GM23338 (cell line): ENCODE measurements around the gene PIGA. TPM values are rescaled to one million over a fixed set of nuclear protein-coding genes. Genes with fewer than 3 reads are reported as not detected.

Experiments used
- ATAC-seq: fragments of 200-7000 bp; cut with Tn5 transposase; 3 replicates; pipeline ENCODE4 v1.9.1; 2020
- DNase-seq: peaks from one replicate; pipeline ENCODE4 v3.0.0-alpha.2; 2015; ENCODE audit warnings: low spot score
- H2AFZ ChIP-seq: fragments of 200-600 bp; sonication (generic); 2 replicates; pipeline ENCODE4 v1.8.0; 2016; ENCODE audit warnings: antibody characterized with exemption, mild to moderate bottlenecking, moderate library complexity
- H3F3A ChIP-seq: fragments of 200-600 bp; sonication (generic); replicated peaks from 2 replicates; pipeline ENCODE4 v1.8.0; 2017; ENCODE audit warnings: antibody characterized with exemption, mixed run types, low read depth
- H3K27ac ChIP-seq: fragments of 200-600 bp; sonication (generic); 2 replicates; pipeline ENCODE4 v1.6.1; 2016; ENCODE audit warnings: low read depth
- H3K27me3 ChIP-seq: fragments of 200-600 bp; sonication (generic); 2 replicates; pipeline ENCODE4 v1.8.0; 2016; ENCODE audit warnings: mild to moderate bottlenecking, mixed run types, moderate library complexity; ENCODE audit not compliant: insufficient read depth
- H3K36me3 ChIP-seq: fragments of 200-600 bp; sonication (generic); 2 replicates; pipeline ENCODE4 v1.8.0; 2016; ENCODE audit warnings: mild to moderate bottlenecking; ENCODE audit not compliant: insufficient read depth
- H3K4me1 ChIP-seq: fragments of 200-600 bp; sonication (generic); 2 replicates; pipeline ENCODE4 v1.8.0; 2016; ENCODE audit warnings: mild to moderate bottlenecking, moderate library complexity; ENCODE audit not compliant: insufficient read depth
- H3K4me2 ChIP-seq: fragments of 200-600 bp; sonication (generic); 2 replicates; pipeline ENCODE4 v1.7.1; 2017; ENCODE audit warnings: mixed run types
- H3K4me3 ChIP-seq: fragments of 200-600 bp; sonication (generic); 2 replicates; pipeline ENCODE4 v1.6.1; 2016; ENCODE audit warnings: mixed run types
- H3K79me2 ChIP-seq: fragments of 200-600 bp; sonication (generic); replicated peaks from 2 replicates; pipeline ENCODE4 v1.8.0; 2017; ENCODE audit warnings: mild to moderate bottlenecking; ENCODE audit not compliant: insufficient read depth
- H3K9me2 ChIP-seq: fragments of 200-600 bp; sonication (generic); 2 replicates; pipeline ENCODE4 v1.8.0; 2017; ENCODE audit not compliant: insufficient read depth
- H4K20me1 ChIP-seq: fragments of 200-600 bp; sonication (generic); replicated peaks from 2 replicates; pipeline ENCODE4 v1.8.0; 2017; ENCODE audit warnings: mild to moderate bottlenecking; ENCODE audit not compliant: insufficient read depth
- H3K27ac Mint-ChIP-seq: 2 replicates; pipeline ENCODE4 v1.8.0; 2020; ENCODE audit warnings: inconsistent platforms, mild to moderate bottlenecking, moderate library complexity, mixed read lengths
- H3K27me3 Mint-ChIP-seq: 3 replicates; pipeline ENCODE4 v1.8.0; 2022; ENCODE audit warnings: low read depth, mild to moderate bottlenecking, moderate library complexity, mixed read lengths, inconsistent platforms; ENCODE audit not compliant: insufficient read depth, poor library complexity
- H3K36me3 Mint-ChIP-seq: 3 replicates; pipeline ENCODE4 v1.8.0; 2021; ENCODE audit warnings: low read depth, mild to moderate bottlenecking, inconsistent platforms, moderate library complexity, mixed read lengths
- H3K4me1 Mint-ChIP-seq: 3 replicates; pipeline ENCODE4 v1.8.0; 2020; ENCODE audit warnings: mild to moderate bottlenecking, inconsistent platforms, mixed read lengths
- H3K4me3 Mint-ChIP-seq: 3 replicates; pipeline ENCODE4 v1.8.0; 2021; ENCODE audit warnings: moderate library complexity, mild to moderate bottlenecking, inconsistent platforms, mixed read lengths
- H3K9me3 Mint-ChIP-seq: 3 replicates; pipeline ENCODE4 v1.8.0; 2020; ENCODE audit warnings: moderate library complexity, mild to moderate bottlenecking, inconsistent platforms, mixed read lengths
- CREB1 ChIP-seq: fragments of 250-450 bp; sonication (Bioruptor Pico); IDR thresholded peaks from 2 replicates; pipeline ENCODE4 v1.5.0; 2020; ENCODE audit warnings: low read depth, mild to moderate bottlenecking, moderate library complexity
- CTCF ChIP-seq, 2 experiments: fragments of 200-600 bp in 1 of 2; sonication (generic) in 1 of 2; conservative IDR thresholded peaks; 2 replicates each; pipeline versions ENCODE4 v1.5.1 to v1.6.1; 2016 to 2017; ENCODE audit warnings: antibody characterized with exemption in 2 of 2, low read depth in 2 of 2, mild to moderate bottlenecking in 2 of 2, moderate library complexity in 1 of 2
- ETS1 ChIP-seq: IDR thresholded peaks from 2 replicates; pipeline ENCODE4 v1.6.1; 2016; ENCODE audit warnings: antibody characterized with exemption
- EZH2 ChIP-seq: fragments of 200-600 bp; sonication (generic); IDR thresholded peaks from one replicate; pipeline ENCODE4 v1.8.0; 2017; ENCODE audit warnings: antibody characterized with exemption, mild to moderate bottlenecking, low read depth; ENCODE audit not compliant: unreplicated experiment
- EZH2phosphoT487 ChIP-seq: fragments of 200-600 bp; sonication (generic); IDR thresholded peaks from one replicate; pipeline ENCODE4 v1.8.1; 2018; ENCODE audit warnings: antibody characterized with exemption; ENCODE audit not compliant: unreplicated experiment
- JUNB ChIP-seq: IDR thresholded peaks from one replicate; pipeline ENCODE4 v1.6.1; 2016; ENCODE audit warnings: antibody characterized with exemption; ENCODE audit not compliant: unreplicated experiment
- POLR2AphosphoS5 ChIP-seq: IDR thresholded peaks from 2 replicates; pipeline ENCODE4 v1.6.1; 2016; ENCODE audit warnings: antibody characterized with exemption, low read depth
- REST ChIP-seq: IDR thresholded peaks from one replicate; pipeline ENCODE4 v1.6.1; 2018; ENCODE audit warnings: antibody characterized with exemption; ENCODE audit not compliant: unreplicated experiment
- STAT1 ChIP-seq: IDR thresholded peaks from one replicate; pipeline ENCODE4 v1.6.1; 2016; ENCODE audit warnings: antibody characterized with exemption; ENCODE audit not compliant: unreplicated experiment
- ZNF114 ChIP-seq: fragments of 250-450 bp; sonication (Bioruptor Pico); IDR thresholded peaks from 2 replicates; pipeline ENCODE4 v1.5.0; 2020; ENCODE audit warnings: mild to moderate bottlenecking, moderate library complexity
- ZNF331 ChIP-seq: fragments of 250-450 bp; sonication (Bioruptor Pico); IDR thresholded peaks from 2 replicates; pipeline ENCODE4 v1.5.0; 2020; ENCODE audit warnings: low read depth, mild to moderate bottlenecking, moderate library complexity
- ZNF462 ChIP-seq: fragments of 250-450 bp; sonication (Bioruptor Pico); IDR thresholded peaks from 2 replicates; pipeline ENCODE4 v1.5.0; 2020; ENCODE audit warnings: mild to moderate bottlenecking, moderate library complexity
- polyA plus RNA-seq: library from polyadenylated mRNA; unstranded; fragments of >200 nt; fragmentation: Nextera tagmentation; extraction: Ambion mirVana; gene quantifications from 2 replicates; pipeline ENCODE4 v1.2.1, GENCODE V29; 2016
- total RNA-seq: library from RNA; depleted of rRNA; stranded (reverse); fragments of >200 nt; shearing (Covaris generic); gene quantifications from 2 replicates; pipeline ENCODE4 v1.2.3, GENCODE V29; 2014

The PIGA gene
- total and polyA plus RNA-seq, 2 experiments from 2014 or later: 3.5 to 12.1 TPM

- H3K4me1 ChIP-seq: no peaks in the 10 kb centered on the region
- no peaks in the 10 kb centered on the region for H4K20me1 ChIP-seq
- H3K79me2 ChIP-seq: no peaks in the 10 kb centered on the region
- H3K27me3 ChIP-seq: no peaks in the 10 kb centered on the region
- ATAC-seq (no peak), DNase-seq (no peak)
- Mint-ChIP-seq H3K9me3 (no peaks in the 10 kb centered on the region), H3K36me3 (no peaks in the 10 kb centered on the region), H3K27ac (no peak overlapping the region), H3K4me1 (no peaks in the 10 kb centered on the region), H3K4me3 (no peak overlapping the region), H3K27me3 (peaks cover 1% of the 10 kb centered on the region)
- no peaks in the 10 kb centered on the region for H3K36me3 ChIP-seq
- H3K9me2 ChIP-seq: no peaks in the 10 kb centered on the region
- no peak overlapping the region for H3K27ac ChIP-seq
- no peak overlapping the region for H3K4me2 ChIP-seq
- no peak overlapping the region for H2AFZ ChIP-seq
- H3F3A ChIP-seq: no peaks in the 10 kb centered on the region
- H3K4me3 ChIP-seq: no peak overlapping the region
- TF ChIP-seq EZH2phosphoT487 (no peak), ZNF331 (CRISPR knock-in tag) (no peak), CREB1 (CRISPR knock-in tag) (no peak), EZH2 (no peak), ETS1 (no peak), CTCF (conservative IDR thresholded peaks at IDR 0.05; ENCODE audit: low read depth in 2 of 2) (no peak), ZNF462 (CRISPR knock-in tag) (no peak), ZNF114 (CRISPR knock-in tag) (no peak), JUNB (no peak), STAT1 (no peak), REST (no peak), POLR2AphosphoS5 (no peak)
These were observed 25.2 kb downstream of the PIGA start for GRCh38 chrX:15310117-15310516.
